HG03159 (cell line): ENCODE data around the gene GAK.
A peak's percentile ranks its signal among the peaks of the same experiment; 100 is the strongest.
"Not testable (repeated sequence)": the region's sequence is repeated elsewhere in the genome, so short reads cannot be mapped to it uniquely, and the experiment has no call there.

Source experiments
- ATAC-seq: cut with Tn5 transposase; IDR thresholded peaks from one replicate; pipeline ENCODE4 v1.9.1; 2021; ENCODE audit warnings: mild to moderate bottlenecking, moderate library complexity; ENCODE audit not compliant: unreplicated experiment

GAK gene

DNA sequence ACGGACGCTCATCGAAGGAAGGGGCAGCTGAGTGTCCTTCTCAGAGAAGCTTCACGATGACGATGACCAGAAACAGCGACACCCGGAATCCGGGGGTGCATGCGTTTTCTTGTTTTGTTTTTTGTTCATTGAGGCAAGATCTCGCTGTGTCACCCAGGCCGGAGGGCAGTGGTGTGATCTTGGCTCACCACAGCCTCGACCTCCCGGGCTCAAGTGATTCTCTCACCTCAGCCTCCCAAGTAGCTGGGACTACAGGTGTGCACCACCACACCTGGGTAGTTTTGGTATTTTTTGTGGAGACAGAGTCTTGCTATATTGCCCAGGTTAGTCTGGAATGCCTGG, 21.4 kb upstream of the GAK start:
- ATAC-seq, result no peak

DNA sequence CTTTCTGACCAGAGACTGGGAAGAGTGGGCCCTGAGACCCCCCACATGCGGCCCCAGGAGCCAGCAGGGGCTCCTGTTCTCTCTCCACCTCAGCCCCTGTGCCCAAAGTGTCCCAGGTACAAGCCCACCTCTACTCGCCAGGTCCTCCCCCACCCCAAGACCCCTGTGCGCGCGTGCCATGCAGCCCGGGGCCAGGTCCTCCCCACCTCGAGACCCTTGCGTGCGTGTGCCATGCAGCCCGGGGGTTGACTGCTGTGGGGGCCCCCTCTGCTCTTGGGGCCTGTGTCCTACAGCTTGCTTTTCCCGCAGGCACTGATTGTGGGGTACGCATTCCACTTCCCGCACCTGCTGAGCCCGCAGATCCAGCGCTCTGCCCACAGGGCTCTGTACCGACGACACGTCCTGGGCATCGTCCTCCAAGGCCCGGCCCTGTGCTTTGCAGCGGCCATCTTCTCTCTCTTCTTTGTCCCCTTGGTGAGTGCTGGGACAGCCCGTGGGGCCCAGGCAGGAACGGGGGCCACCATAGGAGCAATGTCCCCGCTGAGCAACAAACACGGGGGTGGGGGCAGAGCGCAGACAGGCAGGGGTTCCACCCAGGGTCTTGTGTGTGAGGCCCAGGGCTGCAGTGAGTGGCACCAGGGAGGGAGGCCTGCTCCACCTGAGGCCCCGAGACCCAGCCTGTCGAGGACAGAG, 20.9 kb upstream of the GAK start:
- no peak for ATAC-seq

DNA sequence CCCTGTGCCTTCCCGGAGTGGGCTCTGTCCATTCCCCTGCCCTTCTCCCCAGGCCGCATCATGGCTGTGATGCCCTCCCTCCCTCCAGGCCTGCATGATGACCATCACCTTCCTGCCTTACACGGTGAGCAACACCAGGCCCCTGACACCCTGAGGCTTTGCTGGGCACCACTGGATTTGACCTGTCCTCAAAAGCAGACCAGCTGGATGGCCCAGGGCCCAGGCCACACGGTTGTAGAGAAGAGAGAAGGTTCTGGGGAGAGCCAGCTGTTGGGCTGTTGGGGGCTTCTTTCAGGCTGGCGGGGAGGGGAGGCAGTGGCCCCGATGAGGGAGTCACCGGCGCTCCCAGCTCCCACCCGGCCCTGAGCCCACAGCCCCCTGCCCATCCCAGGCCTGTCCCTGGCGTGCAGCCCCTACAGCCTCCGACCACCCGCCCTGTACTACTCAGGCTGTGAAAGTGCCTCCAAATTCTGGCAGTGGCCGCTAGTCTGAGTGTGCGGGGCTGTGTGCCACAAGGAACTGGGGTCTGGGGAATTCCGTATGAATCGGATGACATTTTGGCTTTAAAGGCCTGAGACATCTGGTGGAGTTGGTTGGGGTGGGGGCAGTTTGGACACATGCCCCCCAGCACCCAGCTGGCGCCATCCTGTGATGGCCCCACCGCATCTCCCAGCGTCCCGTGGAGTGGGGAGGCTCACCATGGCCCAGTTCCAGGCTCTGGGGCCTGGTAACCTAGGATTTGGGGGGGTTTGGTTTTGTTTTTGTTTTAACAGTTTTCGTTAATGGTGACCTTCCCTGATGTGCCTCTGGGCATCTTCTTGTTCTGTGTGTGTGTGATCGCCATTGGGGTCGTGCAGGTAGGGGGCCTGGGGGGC, 19.7 kb upstream of the GAK start:
- ATAC-seq, result no peak

DNA sequence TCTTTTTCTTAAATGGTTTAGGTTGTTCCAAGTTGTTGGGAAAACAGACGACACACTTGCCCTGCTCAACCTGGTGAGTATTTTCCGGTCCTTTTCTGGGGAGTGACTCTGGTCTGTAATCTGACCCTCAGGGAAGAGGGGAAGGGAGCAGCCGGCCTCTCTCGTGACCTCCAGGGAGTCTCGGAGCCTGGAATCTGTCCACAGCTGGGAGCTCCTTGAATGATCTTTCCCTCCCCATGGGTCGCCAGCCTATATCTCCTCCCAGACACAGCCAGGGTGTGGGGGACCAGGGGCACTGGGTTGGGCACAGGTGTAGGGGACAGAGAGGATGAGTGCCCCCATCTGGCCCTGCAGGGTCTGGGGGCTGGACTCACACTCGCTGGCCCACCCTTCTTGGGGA, 19.1 kb upstream of the GAK start:
- ATAC-seq, result no peak

DNA sequence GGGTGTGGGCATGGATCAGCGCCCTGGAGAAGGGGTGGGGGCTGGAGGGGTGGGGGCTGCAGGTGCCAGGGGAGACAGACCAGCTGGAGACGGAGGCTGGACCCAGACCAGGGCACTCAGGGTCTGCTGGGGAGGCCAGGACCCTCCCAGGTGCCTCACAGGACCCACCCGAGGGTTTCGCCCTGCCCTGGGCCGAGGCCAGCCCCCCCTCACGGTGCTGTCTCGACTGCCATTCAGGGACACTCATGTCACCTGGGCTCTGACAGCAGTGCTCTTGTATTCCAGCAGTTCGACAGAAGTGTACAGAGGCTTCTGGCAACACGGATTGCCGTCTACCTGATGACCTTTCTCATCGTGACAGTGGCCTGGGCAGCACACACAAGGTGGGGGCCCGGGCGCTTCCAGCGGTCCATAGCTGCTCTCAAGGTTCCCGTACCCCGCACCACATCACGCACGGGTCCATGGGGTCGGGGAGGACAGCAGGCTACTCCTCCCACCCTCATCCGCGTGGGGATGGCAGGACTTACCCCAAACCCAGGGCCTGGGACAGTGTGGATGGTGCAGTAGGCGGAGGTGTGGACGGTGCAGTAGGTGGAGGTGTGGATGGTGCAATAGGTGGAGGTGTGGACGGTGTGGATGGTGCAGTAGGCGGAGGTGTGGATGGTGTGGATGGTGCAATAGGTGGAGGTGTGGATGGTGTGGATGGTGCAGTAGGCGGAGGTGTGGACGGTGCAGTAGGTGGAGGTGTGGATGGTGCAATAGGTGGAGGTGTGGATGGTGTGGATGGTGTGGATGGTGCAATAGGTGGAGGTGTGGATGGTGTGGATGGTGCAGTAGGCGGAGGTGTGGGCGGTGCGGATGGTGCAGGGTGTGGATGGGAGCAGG, 18.3 kb upstream of the GAK start:
- ATAC-seq, result no peak

DNA sequence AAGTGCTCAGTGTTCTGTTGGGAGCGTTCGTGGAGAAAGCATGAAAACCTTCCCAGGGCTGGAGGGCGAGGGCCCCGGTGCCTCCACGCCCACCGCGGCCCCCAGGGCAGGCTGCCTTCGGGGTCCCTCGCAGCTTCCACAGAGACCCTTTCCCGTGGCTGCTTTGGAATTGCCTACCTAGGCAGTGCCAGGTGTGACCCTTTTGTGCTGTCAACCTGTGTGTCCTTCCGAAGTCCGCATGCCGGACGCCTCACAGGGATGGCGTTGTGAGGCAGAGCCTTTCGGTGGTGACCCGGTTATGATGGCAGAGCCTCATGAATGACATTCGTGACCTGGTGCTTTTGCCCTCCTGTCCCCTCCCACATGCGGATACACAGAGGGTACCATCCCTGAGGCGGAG, 17.5 kb upstream of the GAK start:
- no peak for ATAC-seq

DNA sequence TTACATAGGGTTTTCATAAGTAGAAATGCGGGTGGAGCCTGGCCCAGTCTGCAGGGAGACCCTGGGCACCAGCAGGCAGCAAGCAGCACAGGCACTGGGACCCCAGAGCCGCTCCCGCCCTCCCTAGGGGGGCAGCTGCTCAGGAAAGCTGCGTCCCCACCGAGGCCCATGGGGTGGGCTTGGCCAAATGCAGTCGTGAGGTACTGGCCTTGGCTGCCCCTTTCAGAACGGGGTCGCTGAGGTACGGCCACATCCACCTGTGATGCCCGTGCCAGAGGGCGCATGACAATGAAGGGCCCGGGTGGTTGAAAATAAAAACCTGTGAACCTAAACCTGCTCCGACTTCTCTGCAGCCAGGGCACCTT, 16.8 kb upstream of the GAK start:
- ATAC-seq, result no peak

DNA sequence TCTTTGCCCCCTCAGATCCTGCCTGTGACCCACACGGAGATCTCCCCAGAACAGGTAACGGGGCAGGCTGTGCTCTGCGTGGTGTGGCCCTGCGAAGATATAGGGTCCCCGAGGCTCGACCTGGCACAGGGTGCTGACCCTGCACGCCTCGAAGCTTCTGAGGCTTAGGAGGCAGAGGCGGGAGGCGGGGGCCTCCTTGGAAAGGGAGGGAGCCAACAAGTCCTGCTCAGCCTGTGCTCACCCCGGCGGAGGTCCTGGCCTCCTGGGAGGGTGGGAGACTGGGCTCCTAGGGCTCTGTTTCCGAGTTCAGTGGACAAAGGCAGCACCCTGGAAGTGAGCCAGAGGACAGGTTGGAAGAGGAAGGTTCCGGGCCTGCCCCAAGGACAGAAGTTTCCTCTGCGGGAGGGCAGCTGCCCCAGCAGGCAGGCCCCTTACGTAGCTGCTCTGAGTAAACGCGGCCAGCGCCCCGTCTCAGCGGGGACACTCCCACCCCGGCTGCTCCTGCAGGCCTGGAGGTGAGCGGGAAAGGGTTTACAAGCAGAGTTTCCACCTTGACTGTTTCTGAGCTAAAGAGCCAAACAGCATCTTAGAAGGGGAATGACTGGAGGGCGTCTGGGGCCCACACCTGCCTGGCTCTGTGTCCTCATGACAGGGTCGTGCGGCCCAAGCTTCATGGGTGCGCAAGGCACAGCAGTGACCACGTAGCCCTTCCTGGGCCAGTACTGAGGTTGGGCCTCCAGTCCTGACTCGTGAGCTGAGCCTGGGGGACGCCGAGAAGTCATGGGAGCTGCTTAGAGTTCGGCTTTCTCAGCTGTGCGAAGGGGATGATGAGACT, 16.2 kb upstream of the GAK start:
- ATAC-seq, result no peak

DNA sequence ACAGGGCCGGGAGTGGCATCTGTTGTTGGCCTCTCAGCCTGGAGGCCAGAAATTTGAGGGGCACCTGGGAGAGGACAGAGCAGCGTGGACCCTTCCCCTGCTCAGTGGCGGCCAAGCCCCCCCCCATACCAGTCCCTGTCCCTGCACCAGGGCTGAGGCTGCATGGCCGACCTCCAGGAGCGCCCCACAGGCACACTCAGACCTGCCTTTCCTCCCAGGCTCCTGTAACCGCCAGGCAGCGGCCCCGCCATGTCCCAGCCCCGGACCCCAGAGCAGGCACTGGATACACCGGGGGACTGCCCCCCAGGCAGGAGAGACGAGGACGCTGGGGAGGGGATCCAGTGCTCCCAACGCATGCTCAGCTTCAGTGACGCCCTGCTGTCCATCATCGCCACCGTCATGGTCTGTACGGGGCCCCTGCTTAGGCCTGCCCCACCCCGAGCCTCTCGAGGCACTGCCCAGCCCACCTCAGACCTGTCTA, 15.4 kb upstream of the GAK start:
- ATAC-seq, result no peak

DNA sequence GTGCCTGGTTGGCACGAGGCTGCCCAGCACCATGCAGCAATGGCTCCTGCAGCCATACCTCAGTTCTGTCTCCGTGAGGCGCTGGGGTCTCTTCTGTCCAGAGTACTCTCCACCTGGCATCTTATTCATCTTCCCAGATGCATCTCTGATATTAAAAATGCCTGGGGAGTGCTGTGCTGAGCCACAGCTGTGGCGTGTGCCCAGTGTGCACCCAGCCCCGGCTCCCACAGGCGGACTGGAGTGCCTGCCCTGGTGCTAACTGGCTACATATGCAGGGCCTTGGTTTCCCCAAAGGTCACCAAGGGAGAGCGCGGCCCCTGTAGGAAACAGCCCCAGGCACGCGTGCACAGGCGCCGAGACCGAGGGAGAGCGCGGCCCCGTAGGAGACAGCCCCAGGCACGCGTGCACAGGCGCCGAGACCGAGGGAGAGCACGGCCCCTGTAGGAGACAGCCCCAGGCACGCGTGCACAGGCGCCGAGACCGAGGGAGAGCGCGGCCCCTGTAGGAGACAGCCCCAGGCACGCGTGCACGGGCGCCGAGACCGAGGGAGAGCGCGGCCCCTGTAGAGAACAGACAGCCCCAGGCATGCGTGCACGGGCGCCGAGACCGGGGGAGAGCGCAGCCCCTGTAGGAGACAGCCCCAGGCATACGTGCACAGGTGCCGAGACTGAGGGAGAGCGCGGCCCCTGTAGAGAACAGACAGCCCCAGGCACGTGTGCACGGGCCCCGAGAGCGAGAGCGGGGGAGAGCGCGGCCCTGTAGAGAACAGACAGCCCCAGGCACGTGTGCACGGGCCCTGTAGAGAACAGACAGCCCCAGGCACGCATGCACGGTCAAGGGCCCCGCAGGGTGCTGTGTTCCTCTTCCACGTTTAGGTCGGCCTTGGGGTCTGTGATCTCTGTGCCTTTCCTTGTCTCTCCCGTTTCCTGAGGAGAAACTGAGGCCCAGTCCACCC, 14.7 kb upstream of the GAK start:
- ATAC-seq, result no peak

DNA sequence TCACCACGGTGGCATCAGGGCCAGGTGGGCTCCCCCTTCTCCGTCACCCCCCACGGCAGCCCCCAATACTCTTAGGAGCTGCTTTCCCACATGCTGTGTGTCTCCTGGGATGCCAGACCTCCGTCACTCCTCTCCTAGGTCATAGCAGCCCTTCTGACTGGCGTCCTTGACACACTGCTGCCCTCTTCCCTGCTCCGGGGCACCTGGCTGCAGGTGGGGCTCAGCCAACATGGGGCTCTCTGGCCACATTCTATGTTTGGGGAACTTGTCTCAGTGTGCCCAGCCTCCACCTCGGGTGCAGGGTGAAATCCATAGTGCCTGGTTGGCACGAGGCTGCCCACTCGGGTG, 14.0 kb upstream of the GAK start:
- ATAC-seq, result no peak

DNA sequence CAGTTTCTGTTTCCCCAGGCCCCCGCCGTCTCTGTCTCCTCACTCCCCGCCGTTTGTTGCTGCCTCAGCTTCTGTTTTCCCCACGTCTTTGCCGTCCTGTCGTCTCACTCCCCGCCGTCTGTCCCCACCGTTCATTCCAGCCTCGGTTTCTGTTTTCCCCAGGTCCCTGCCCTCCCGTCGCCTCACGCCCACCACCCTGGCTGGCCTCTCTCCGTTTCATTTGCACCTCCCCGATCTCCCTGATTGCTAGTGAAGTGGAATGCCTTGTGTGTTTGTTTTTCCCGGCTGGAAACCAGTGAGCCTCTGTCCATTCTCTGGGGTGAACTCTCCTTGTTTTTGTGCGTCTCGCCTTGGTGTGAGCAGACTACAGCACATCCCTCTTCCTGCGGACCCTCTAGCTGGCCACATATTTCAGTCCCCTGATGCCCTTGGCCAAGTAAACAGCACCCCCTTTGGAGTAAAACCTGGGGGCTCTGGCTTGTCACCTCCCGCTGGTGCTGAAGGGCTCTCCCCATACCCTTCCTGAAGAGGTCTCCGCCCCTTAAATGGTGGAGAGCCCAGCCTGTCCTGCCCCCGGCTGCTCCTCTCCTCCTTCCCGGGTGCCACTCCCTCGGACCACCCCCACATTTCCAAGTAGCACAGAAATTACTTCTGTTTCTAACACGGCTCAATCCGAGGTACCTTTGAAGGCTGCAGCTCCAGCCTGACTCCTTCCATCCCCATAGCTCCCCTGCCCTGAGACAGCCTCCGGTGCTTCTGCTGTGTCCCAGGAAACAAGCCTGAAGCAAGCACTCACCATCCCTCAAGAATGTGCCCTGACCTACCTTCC, 13.4 kb upstream of the GAK start:
- ATAC-seq, result no peak

DNA sequence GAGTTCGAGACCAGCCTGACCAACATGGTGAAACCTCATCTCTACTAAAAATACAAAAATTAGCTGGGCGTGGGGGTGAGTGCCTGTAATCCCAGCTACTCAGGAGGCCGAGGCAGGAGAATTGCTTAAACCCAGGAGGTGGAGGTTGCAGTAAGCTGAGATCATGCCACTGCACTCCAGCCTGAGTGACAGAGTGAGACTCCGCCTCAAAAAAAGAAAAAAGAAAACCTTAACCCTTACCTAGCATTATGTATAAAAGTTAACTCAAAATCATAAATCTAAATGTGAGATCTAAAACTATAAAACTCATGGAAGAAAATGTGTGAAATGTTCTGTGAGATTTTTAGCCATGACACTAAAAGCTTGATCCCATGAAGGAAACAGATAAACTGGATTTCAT, 7.4 kb upstream of the GAK start:
- ATAC-seq, result not testable (repeated sequence)

DNA sequence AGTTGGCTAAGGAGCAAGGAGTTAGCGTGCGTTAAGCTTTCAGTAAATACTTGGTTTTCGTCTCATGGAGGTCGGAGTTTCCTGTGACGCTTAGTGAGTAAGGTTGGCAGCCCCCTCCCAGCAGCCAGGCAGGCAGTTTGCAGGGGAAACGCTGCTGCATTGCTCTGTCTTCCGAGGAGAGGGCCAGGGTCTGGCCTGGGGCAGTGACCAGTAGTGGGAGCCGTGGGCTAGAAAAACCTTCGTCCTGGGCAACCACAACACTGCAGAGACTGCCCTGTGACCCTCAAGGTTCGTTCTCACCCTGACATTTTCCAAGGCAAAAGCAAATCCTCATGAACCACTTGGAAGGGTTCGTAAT, 576 bp upstream of the GAK start:
- ATAC-seq, result no peak

DNA sequence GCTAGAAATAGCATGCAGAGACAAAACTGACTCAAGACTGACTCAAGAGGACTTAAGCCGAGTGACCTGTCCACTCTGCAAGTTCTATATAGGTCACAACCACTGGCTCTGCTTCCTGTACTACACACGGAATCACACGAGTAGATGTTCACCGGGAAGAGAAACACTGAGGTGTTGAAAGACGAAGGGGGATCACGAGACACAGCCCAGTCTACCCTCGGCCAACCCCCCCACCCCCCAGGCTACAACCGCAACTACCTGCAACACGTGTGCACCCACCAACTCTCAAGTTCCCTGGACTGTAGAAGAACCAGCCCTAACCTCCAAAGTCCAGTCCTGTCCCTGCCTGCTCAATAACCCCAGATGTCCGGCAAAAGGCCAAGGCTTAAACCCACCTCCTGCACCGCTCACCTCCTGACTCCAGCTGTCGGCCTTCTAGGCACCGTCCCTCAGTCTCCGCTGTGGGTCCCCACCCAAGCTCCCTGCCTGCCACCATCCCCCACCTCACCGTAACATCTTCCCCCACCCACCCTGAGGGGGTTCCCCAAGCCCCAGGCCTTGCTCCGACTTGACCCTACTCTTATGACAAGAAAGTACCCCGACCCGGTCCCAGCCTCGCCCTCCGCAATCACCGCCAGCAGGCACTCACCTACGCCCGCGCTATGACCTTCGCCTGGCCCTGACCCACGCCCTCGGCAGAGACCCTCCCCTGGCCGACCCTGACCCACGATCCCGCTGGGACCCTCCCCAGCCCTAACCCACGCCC, 739 bp downstream of the GAK start:
- peak; percentile 2 for ATAC-seq

DNA sequence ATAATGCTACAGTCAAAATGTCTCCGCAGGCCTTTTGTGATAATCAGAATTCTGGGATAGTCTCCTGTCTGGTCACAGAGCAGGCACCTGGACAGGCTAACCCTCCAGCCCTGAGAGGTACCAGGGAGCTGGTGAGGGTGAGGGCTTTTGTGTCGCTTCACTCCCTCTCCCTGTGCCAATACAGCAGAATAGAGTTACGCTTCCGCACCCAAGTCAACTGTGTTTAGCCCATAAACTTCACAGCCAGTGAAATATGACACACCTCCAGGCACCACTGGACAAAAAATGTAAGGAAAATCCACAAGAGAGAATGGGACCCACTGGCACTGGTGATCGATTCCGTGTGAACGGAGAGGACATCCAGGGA, 1.3 kb downstream of the GAK start:
- no peak for ATAC-seq

DNA sequence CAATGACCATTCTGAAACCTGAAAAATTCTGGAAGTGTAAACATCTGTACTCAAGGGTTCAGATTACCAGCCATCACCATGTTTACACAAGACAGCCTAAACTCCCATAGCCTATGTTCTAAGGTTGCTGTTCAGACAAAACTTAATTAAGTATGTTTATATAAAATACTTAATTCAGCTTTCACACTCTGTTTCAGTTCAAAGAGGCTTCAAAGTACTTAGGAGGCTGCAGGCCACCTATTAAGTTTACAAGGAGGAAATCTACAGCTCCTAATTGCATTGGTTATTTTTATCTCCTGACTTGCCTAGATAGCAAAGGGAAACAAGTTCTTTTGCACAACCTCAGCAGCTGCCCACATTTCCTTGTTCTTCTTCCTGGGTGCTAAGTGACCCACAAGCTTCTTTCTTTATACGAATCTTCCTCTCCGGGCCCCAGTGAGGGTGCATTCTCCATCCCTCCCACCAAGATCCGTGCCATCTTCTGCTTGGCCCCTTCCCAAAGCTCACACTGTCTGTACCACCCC, 2.0 kb downstream of the GAK start:
- no peak for ATAC-seq
